Right renal pelvis (tissue), 4 donors: ENCODE measurements around the gene EGFL6. TPM values are rescaled to one million over a fixed set of nuclear protein-coding genes. Genes with fewer than 3 reads are reported as not detected.
"Not testable (repeated sequence)": the region's sequence is repeated elsewhere in the genome, so short reads cannot be mapped to it uniquely, and the experiment has no call there.

Source experiments
- DNase-seq, 4 donors: peaks; one replicate each; pipeline ENCODE4 v3.0.0-alpha.2; 2013; ENCODE audit warnings: low read depth in 4 of 4, low spot score in 3 of 4, missing footprints in 1 of 4
- polyA plus RNA-seq, 4 donors: library from polyadenylated mRNA; unstranded; fragments of 120-200 nt; gene quantifications; one replicate each; pipeline ENCODE4 v1.2.1, GENCODE V29; 2013; ENCODE audit not compliant: insufficient read length in 4 of 4

The EGFL6 gene
- polyA plus RNA-seq, 4 donors = 22.2 to 29.5 (median 26.4) TPM

DNA sequence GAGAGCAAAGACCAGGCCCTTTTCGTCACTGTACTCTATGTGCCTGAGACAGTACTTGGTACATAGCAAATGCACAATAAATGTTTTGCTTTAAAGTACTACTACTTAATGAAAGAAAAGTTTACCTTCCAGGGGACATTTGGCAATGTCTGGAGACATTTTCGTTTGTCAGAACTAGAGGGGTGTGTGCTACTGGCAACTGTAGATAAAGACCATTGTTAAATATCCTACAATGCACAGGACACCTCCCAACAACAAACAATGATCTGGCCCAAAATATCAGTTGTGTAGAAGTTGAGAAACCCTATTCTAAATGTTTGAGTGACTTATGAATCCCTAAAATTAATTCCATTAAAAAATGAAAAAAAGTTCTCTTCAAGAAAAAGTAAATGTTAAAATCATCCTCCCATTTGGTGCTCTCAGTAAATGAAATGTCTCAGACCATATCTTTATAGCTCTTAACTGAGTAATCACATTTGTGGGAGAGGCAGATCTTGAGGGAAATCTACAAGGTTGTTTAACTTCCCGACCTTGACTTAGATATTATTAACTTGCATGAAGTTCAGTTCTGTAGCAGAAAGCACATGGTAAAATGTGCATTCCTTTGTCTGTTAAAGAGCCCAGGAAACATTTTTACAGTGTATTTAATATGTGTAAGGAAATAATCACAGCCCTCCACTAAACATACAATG is 18.5 kb downstream of the EGFL6 start:
- DNase-seq = no peak

- no peak for DNase-seq
Observed at GRCh38 chrX:13590207-13590606, 20.8 kb downstream of the EGFL6 start.

DNA sequence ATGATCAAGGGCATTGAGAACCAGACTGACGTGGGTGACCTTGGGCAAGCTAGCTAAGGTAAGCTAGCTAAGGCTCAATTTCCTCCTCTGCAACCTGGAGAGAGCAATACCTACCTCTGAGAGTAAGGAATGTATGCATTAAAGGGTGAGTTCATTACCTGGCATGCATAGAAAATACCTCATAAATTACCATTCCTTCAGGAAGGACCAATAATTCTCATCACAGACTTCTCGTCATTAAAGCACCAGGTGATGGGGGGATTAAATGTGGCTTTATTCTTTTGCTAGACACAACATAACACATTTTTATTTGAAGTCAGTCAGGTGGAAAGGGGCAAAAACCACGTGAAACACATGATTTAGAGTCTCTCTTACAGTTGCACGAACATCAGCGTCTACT is 21.5 kb downstream of the EGFL6 start:
- DNase-seq = no peak

- no peak for DNase-seq
Observed at GRCh38 chrX:13597874-13598273, 28.5 kb downstream of the EGFL6 start.

DNA sequence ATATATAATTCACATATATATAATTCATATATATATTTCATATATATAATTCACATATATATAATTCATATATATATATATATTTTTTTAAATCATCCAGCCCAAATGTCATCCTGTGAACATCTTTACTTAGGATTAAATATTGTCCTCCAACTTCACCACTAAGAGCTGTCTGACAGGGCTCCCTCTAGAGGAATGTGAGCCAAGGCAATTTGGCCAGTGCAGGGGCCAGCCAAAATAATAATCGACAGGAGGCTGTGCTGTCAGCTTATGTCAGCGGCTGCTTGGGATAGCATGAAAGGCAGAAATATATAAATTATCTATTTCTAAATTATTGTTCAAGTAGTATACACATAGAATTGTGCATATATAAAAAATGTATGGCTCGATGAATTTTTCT is 29.5 kb downstream of the EGFL6 start:
- DNase-seq = no peak

DNA sequence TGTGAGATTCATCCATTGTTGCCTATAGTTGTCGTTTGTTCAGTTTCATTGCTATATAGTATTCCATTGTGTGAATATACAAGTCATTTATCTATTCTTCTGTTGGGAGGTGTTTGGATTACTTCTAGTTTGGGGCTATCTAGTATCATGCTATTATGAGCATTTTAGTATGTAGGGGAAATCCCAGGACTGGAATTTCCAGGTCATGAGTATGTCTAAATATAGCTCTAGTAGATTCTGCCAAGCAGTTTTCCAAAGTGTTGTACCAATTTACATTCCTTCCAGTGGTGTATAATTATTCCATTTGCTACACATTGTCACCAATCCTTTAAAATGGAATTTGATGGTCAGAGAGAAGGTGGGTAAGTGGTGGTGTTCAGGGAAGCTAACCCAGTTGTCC is 30.1 kb downstream of the EGFL6 start:
- DNase-seq = no peak

DNA sequence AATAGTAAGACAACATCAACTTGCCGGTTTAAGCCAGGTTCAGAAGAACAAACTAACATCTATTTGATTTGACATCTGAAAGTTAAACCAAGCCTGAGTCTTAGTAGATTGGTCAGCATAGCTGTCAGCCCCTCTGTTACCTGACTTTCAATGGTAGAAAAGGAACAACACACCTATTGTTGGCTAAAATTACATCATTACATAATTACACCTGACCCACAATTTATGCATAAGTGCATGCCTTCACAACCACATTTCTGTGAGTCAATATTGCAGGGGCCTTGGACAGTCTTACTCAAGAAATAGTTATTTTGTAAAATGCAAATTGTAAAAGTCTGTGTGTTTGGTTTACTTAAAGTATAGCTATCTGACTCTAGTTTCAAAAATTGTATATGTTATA is 36.2 kb downstream of the EGFL6 start:
- no peak for DNase-seq

DNA sequence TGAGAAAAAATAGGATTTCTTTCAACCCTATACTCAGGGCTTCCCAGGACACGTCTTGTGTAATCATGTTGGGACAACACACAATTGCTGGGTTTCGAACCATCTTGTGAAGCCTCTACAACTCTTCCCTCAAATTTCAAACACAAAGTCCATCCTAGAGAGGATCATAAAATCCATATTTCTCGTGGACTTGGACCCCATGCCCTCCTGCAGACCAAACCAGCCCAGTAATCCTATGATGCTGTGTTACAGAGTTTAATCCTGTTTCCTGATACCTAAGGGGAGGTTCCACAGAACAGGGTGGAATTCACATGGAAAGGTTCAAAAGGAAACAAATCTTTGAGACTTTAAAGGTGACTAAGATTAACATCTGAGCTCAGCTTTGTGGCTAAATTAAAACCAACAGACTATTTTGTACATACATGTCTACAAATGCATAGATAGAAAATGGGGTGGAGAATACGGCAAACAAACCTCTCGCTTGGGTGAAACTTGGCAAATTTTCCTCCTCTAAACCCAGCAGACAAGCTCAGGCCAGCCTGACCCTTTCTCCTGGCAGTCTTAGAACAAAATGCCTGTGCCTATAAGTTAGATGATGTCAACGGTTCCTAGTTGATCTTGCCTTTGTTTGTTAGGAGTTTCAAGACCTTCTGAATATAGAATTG is 38.1 kb downstream of the EGFL6 start:
- DNase-seq = no peak

DNA sequence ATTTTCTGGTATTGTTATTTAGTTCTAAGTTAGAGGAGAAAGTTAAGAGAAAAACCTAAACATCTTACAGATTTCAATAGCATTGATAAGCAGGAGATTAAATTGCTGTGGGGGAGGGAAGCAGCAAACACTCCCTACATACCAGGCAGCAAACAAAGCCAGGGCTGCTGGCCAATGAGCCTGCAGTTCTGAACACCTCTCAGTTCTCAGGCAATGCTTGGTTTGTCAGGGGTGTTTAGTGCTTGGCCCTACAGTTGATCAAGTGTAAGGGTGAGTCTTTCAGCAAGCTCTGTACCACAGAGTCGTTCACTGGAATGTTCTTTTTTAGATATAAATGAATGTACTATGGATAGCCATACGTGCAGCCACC is 38.6 kb downstream of the EGFL6 start:
- no peak for DNase-seq

DNA sequence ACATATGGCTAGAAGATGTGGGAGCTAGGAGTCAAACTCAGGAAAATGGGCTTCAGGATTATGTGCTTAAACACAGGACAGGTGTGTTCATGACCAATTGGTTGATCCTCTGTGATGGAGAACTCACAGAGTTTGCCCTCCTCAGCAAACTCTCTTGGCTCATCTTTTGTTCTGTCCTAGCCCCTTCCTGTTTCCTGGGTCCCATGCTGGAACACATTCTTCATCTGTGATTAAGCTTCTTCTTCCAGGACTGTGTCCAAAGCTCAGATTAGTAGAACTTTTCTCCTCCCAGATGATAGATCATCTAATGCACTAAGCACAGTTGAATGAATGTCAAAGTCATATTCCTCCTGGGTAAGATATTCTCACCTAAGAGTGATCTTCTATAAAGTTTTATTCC is 44.8 kb downstream of the EGFL6 start:
- no peak for DNase-seq

GRCh38 chrX:13620207-13620606 is 50.8 kb downstream of the EGFL6 start:
- DNase-seq = no peak

DNA sequence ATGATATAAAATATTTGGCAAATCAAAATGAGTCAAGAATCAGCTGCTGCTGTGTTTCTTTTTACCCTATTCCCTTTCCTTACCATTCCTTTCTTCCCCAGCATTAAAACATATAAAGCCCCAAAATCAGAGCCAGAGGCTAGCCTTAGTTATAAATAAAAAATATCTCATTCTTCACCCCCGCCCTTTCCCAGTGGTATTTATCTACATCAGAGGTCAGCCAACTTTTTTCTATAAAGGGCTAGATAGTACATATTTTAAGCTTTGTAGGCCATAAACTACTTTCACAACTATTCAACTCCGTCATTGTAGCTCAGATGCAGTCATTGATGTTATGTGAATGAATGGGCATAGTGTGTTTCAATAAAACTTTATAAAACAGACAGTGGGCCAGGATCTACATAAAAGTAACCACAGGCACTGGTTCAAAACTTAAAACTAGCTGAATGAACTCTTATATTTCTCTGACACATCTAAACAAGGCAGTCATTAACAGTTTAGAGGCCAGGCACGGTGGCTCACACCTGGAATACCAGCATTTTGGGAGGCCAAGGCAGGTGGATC is 53.1 kb downstream of the EGFL6 start:
- DNase-seq = no peak

- DNase-seq = no peak
Observed at GRCh38 chrX:13627306-13627705, 57.9 kb downstream of the EGFL6 start.

DNA sequence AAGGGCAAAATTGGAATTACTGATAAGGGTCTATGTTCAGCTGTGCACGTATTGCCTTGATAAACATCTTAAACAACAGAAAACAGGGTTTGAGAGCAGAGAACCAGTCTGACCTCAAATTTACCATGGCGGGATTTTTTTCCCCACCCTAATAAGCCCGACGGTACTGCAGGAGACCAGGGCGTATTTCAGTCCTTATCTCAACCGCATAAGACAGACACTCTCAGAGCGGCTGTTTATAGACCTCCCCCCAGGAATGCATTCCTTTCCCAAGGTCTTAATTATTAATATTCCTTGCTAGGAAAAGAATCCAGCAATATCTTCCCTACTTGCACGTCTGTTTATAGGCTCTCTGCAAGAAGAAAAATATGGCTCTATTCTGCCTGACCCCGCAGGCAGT is 67.8 kb downstream of the EGFL6 start:
- DNase-seq = not testable (repeated sequence)

GRCh38 chrX:13638021-13638420 is 68.6 kb downstream of the EGFL6 start:
- DNase-seq = no peak

DNA sequence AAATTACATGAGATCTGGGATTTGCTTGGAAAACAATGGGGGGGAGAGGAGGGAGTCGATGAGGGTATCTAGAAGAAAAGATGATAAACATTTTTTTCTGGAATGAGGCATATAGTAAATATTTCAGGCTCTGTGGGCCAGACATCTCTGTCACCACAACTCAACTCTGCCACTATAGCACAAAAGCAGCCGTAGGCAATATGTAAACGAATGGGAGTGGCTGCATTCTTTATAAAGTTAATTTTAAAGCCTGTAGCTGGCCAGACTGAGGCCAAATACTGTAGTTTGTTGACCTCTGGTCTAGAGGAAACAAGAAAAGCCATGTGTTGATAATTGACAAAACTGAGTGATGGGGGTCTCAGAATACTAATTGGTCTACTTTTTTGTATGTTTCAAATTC is 69.4 kb downstream of the EGFL6 start:
- no peak for DNase-seq

DNA sequence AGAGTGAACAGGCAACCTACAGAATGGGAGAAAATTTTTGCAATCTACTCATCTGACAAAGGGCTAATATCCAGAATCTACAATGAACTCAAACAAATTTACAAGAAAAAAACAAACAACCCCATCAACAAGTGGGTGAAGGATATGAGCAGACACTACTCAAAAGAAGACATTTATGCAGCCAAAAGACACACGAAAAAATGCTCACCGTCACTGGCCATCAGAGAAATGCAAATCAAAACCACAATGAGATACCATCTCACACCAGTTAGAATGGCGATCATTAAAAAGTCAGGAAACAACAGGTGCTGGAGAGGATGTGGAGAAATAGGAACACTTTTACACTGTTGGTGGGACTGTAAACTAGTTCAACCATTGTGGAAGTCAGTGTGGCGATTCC is 72.3 kb downstream of the EGFL6 start:
- DNase-seq = not testable (repeated sequence)

GRCh38 chrX:13645464-13646153 is 76.2 kb downstream of the EGFL6 start:
- no peak for DNase-seq

DNA sequence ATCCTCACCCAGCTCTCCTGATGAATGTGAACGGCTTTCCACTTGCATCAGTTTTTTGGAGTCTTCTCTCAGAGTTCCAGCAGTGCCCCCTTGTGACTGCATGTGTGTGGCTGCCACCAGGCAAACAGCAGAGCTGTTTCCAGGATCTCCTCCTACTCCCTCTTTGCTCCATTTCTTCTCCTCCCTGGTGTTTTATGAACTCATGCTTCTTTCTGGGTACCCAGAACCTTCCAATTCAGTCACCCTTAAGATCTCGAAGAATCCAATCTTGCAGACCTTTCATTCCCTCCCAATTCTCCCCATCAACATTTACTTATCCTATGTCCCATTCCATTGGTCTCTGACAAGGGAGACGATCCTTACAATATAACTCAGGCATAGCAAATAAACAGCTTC is 76.8 kb downstream of the EGFL6 start:
- DNase-seq = peak in 1 of 4 donors; percentile 40

DNA sequence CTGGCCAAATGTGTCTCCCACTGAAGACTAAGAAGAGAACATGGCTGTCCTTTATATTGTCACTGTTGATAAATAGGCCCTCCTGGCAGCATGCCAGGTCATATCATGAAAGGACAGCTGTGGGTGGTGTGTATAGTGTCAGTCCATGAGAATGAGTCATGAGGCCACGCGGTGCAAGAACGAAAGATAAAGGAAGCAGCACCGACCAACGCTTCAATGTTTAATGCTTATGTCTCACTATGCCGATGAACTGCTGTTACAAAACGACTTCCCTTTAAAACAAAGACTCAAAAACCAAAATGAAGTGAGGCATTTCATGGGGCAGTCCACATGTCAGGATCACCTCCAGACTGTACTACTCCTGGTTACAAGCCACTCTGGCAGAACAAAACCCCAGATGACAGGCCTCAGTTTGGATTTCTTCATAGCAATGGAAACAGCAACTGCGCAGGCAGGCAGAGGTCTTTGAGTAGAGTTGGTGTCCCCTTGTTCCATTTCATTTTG is 78.4 kb downstream of the EGFL6 start:
- no peak for DNase-seq

DNA sequence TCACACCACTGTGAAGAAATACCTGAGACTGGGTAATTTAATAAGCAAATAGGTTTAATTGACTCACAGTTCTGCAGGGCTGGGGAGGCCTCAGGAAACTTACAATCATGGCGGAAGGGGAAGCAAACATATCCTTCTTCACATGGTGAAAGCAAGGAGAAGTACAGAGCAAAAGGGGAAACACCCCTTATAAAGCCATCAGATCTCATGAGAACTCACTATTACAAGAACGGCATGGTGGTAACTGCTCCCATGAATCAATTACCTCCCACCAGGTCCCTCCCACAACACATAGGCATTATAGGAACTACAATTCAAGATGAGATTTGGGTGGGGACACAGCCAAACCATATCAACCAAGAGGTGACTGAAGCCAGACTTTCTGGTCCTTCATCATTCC is 78.9 kb downstream of the EGFL6 start:
- not testable (repeated sequence) for DNase-seq
